CD4-positive, alpha-beta T cell treated with Interleukin-1 beta for 1 hour (primary cell): ENCODE data around the gene KRTAP5-8.
"Not testable (repeated sequence)": the region's sequence is repeated elsewhere in the genome, so short reads cannot be mapped to it uniquely, and the experiment has no call there.

Experiments used
- DNase-seq, 2 donors: peaks; one replicate each; pipeline ENCODE4 v3.0.0-alpha.2; 2020 to 2022

The KRTAP5-8 gene

GRCh38 chr11:71575723-71576424, 38.0 kb downstream of the KRTAP5-8 start:
- no peak for DNase-seq

GRCh38 chr11:71576688-71577465, 39.1 kb downstream of the KRTAP5-8 start:
- DNase-seq, result not testable (repeated sequence)

DNA sequence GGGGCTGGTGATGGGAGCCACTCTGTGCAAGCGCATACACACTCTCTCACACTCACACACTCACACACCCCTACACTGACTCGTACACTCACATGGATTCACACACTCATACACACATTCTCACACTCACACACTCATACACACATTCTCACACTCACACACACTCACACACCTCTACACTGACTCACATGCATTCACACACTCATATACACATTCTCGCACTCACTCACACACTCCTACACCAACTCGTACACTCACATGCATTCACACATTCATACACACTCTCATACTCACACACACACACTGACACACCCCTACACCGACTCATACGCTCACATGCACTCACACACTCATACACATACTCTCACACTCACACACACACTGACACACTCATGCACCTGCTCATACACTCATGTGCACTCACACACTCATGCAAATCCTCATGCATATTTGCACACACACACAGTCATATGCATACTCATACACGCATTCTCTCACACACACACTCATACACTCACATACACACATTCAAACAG, 39.7 kb downstream of the KRTAP5-8 start:
- DNase-seq, result no peak

- not testable (repeated sequence) for DNase-seq
These were observed 41.7 kb downstream of the KRTAP5-8 start for GRCh38 chr11:71579513-71579912.

GRCh38 chr11:71580057-71581003, 42.5 kb downstream of the KRTAP5-8 start:
- DNase-seq, result peak; percentile 5 to 21

DNA sequence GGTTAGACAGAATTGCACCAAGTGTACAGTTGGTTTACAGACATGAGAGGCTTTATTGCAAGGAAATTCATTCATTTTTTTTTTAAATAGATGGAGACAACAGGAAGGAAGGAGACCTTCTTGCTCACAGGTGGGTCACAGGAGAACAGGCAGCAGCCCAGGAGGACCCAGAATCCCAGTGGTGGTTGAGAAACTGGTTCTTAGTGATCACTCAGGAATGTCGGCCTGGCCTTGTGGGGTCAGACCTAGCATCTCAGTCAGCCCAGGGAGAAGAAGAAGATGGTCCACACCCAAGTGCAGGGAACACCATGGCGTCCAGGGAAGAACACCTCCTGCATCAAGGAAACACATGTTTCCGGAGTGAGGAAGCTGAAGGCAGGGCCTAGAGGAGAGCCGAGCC, 44.0 kb downstream of the KRTAP5-8 start:
- DNase-seq, result no peak

GRCh38 chr11:71582309-71582895, 44.6 kb downstream of the KRTAP5-8 start, which contains the start of gene KRTAP5-11:
KRTAP5-11 (minus strand) TSS chr11:71582875; CDS start chr11:71582837, 38 bp downstream.
- DNase-seq, result no peak

GRCh38 chr11:71582969-71583368, 45.1 kb downstream of the KRTAP5-8 start:
- not testable (repeated sequence) for DNase-seq

- DNase-seq, result not testable (repeated sequence)
These were observed 47.8 kb downstream of the KRTAP5-8 start for GRCh38 chr11:71585673-71586072.

DNA sequence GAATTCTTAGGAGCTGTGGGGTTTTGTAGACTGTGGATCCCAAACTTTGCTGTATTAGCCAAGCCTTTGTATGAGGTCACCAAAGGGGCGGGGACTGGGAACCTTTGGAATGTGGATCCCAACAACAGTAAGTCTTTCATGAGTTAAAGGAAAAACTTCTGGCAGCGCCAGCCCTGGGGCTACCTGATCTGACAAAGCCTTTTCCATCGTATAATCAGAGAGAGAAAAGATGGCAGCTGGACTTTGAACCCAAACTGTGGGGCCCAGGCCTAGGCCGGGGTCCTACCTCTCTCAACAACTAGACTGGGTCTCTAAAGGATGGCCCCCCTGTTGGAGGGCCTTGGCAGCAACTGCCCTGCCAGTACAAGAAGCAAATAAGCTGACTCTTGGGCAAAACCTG, 50.5 kb downstream of the KRTAP5-8 start:
- not testable (repeated sequence) for DNase-seq
